Raji (cell line): ENCODE measurements around the gene CAMK2B.

Experiments used
- POLR2A ChIP-seq: IDR thresholded peaks from 2 replicates; pipeline ENCODE4 v1.6.1; 2011; ENCODE audit warnings: low read depth, low read length, control low read depth; ENCODE audit not compliant: insufficient read depth

The CAMK2B gene

GRCh38 chr7:44222074-44222473 is 103.3 kb downstream of the CAMK2B start:
- TF ChIP-seq POLR2A, result no peak

DNA sequence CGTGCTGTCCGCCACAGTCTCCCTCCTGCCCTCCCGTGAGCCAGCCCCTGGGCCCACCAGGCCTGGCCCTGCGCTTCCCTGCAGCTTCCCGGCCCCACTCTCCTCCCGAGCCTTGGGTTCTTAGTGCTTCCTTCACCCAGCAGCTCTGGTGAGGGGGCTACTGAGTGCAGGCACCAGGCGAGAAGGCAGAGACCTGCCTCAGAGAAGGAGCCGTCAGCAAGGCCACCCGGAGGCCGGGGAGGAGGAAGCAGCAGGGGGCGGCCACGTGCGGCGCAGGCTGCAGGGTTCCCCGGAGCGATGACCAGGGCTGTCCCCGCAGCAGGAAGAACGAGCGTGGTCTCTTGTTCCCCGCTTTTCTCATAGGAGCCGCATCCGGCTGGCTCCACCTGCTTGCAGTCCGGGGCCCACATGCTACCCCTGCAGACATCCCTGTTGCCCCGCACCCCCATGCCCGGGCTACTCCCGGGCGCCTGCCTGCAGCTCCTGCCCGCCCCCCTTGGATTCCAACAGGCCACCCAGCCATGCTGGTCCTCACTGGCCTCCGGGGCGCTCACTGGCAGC is 104.1 kb downstream of the CAMK2B start:
- TF ChIP-seq POLR2A, result no peak

DNA sequence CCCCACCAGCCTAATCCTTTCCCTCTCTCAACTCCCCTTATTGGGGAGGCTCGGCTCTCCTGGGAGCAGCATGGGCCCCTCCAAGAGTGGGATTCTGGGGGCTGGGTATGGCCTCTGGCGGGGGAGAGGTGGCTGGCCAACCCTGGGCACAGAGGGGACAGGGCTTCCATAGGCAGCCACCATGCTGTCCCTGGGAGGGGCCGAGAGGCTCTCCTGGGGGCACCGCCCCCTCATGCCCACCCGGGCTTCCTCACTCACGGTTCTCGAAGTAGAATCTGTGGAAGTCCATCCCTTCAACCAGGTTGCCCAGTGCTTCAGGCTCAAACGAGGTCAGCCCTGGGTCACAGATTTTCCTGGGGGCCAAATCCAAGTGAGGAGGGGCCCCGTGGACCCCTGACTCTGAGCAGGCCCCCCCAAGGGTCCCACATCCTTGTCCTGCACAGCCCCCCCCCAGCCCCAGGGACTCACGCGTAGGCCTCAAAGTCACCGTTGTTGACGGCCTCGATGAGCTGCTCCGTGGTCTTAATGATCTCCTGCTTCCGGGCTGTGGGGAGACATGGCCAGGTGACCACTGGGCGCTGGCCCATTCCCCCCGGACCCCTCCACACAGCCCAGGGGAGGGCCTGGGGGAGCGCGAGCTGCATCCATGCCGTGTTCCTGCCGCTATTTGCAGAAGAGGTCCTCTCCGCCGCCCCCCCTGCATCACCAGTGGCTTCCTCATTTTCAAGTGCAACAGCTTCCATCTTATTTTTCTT is 104.9 kb downstream of the CAMK2B start:
- TF ChIP-seq POLR2A, result no peak

- no peak for TF ChIP-seq POLR2A
These were observed 105.4 kb downstream of the CAMK2B start for GRCh38 chr7:44220046-44220357.

- TF ChIP-seq POLR2A, result no peak
These were observed 105.9 kb downstream of the CAMK2B start for GRCh38 chr7:44219371-44220045.

- no peak for TF ChIP-seq POLR2A
These were observed 106.8 kb downstream of the CAMK2B start for GRCh38 chr7:44218418-44219201.

DNA sequence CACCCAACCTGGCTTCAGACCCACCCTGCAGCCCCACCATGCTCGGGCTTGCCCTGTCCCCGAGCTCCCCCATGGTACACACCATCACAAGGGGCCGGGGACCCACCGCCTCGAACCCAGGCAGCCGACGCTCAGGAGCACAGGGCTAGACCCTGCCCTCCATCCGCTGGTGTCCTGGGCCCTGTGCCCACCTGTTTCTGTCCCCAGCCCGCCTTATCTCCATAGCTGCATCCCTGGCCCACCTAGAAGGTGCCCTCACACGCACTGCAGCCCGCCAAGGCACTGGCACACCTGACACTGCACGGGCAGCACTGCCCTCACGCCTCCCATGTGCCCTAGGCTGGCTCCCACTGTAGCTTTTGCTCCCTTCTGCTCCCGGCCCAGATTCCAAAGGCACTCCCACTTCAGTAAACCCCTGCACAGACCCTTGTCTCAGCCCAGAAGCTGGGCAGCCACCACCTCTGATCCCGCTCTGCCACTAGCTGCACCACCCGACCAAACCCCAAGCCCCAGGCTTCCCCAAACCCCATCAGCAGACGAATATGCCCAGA is 107.5 kb downstream of the CAMK2B start:
- TF ChIP-seq POLR2A, result no peak

DNA sequence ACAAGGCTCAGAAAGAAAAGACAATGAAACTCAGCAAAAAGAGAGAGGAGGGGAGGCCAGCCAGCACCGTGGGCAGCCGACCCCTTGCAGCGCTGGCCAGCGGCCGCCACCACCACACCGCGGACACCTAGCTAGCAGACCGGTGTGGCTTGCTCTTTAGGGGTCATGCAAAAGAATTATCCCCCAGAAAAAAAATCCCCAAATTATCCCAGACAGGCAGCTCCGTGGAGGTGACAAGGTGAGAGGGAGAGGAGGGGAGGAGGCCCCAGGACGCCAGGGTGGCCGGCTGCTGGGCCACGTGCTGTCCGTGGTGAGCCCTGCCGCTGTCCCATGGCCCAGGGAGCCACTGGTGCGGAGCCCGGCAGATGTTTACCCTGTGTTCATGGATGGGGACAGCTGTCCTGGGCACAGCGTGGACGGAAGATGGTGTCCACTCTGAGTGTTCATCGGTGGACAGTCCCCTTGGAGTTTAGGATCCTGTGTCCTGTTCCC is 108.1 kb downstream of the CAMK2B start:
- TF ChIP-seq POLR2A, result no peak

DNA sequence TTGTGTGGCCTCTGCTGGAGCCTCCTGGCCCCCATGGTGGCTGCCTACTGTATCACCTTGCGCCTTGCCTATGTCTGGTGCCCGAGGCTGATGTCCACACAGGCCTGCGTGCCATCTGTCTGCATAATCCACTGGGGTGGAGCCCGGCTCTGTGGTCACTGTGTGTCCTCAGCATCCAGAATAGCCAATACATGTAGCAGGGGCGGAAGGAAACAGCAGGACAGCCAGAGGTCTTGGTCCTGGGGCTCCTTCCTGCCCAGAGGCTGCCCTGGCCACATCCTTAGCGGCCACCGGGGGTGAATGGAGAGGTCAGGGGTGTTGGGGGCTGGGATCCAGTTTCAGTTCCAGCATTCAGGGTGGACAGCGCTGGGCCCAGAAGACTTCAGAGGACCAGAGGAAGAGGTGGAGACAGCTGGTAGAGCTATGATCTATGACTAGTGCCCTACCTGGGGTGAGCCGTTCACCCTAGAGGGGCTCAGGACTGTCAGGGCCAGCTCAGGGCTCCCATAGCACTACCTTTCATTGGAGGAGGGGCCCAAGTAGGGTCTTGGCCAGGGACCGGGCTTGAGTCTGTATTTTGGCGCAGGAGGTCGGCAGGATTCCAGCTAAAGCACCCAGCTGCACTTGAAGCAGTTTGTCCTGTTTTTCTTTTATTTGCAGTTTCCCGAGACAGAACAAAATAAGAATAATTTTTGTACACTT is 108.7 kb downstream of the CAMK2B start:
- TF ChIP-seq POLR2A, result no peak

DNA sequence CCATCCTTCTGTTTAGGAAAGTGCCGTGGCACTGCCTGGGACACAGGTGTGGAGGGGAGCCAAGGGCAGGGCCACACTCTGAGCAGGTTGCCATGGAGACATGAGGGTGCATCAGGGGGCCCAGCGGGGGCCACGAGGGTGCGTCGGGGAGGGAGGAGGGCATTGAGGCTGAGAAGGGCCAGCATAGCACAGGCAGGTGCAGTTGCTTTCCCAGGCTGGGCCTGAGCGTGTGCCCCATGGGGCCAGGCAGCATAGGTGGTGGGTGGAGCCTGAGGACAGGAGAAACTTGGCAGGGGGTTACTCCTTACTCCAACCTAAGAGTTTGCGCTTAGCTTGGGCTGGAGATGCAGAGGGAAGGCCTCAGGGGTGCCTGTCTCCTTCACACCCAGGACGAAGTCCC is 109.4 kb downstream of the CAMK2B start:
- TF ChIP-seq POLR2A, result no peak

GRCh38 chr7:44215531-44215930 is 109.9 kb downstream of the CAMK2B start:
- no peak for TF ChIP-seq POLR2A

DNA sequence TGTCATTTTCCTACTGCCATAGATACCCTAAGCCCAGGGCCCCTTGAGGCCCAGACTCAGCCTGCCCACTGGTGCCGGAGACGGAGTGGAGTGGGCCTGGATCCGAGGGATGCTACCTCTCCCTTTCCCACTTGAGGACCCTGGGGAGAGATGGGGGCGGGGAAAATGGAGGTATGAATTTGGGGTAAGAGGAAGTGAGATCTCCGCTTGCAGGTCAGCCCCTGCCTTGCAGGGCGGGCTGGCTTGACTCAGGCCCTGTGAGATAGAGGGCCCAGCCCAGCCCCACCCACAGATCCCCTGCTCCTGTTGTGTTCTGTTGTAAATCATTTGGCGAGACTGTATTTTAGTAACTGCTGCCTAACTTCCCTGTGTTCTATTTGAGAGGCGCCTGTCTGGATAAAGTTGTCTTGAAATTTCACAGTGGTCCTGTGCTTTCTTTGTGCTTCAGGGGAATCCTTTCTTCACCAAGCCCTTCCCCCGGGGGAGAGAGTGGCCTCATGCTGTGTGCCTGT is 111.5 kb downstream of the CAMK2B start:
- TF ChIP-seq POLR2A, result no peak

- no peak for TF ChIP-seq POLR2A
These were observed 112.1 kb downstream of the CAMK2B start for GRCh38 chr7:44213206-44213876.
